ENCODE results near the gene SUPT4H1. TPM values are rescaled to one million over a fixed set of nuclear protein-coding genes. Genes with fewer than 3 reads are reported as not detected.

Gene SUPT4H1
- total and polyA plus RNA-seq, 9 of the 15 experiments (the other 6 are each of a cell fraction or from before 2014, with no cell fraction given) = 62.1 to 320 (median 117) TPM

- TF ChIP-seq DDX20 (tag; IDR thresholded peaks at IDR 0.05; ENCODE audit: low read depth) (no peak), ZBED1 (IDR thresholded peaks at IDR 0.05) (no peak), PYGO2 (tag; IDR thresholded peaks at IDR 0.05) (no peak), TBL1XR1 (IDR thresholded peaks at IDR 0.05; ENCODE audit: low read length in 2 of 2) (peak in 1 of 2 experiments; percentile 58; a peak in 1 of 4 replicates), TAF7 (tag; IDR thresholded peaks at IDR 0.05) (no peak), ZNF311 (CRISPR knock-in tag; IDR thresholded peaks at IDR 0.05) (no peak), TGIF2 (CRISPR knock-in tag; IDR thresholded peaks at IDR 0.05) (no peak), ZNF347 (CRISPR knock-in tag; IDR thresholded peaks at IDR 0.05; ENCODE audit: low read depth) (no peak), TEAD2 (tag; IDR thresholded peaks at IDR 0.05) (no peak), ZNF695 (CRISPR knock-in tag; IDR thresholded peaks at IDR 0.05) (no peak), LARP7 (IDR thresholded peaks at IDR 0.05) (0 out of 2 replicates have a peak, but pooled peaks have one; percentile 15), ETV1 (tag; conservative IDR thresholded peaks at IDR 0.05; ENCODE audit: low read depth) (no peak), SMAD1 (IDR thresholded peaks at IDR 0.05; ENCODE audit: low read depth, low read length, partially characterized antibody) (no peak), HMGN3 (IDR thresholded peaks at IDR 0.05; ENCODE audit: borderline replicate concordance, extremely low read depth, insufficient read length, low read depth, low read length) (peak; percentile 53), FOXM1 (IDR thresholded peaks at IDR 0.05; ENCODE audit: low read depth) (peak; percentile 66), FOXM1 (CRISPR knock-in tag; IDR thresholded peaks at IDR 0.05; ENCODE audit: low read depth) (no peak), HDAC2 (IDR thresholded peaks at IDR 0.05) (peak; percentile 86), ZNF589 (CRISPR knock-in tag; IDR thresholded peaks at IDR 0.05; ENCODE audit: low read depth) (no peak), ZBTB8A (IDR thresholded peaks at IDR 0.05; ENCODE audit: partially characterized antibody) (no peak)
- TF ChIP-seq, protein P1, sequence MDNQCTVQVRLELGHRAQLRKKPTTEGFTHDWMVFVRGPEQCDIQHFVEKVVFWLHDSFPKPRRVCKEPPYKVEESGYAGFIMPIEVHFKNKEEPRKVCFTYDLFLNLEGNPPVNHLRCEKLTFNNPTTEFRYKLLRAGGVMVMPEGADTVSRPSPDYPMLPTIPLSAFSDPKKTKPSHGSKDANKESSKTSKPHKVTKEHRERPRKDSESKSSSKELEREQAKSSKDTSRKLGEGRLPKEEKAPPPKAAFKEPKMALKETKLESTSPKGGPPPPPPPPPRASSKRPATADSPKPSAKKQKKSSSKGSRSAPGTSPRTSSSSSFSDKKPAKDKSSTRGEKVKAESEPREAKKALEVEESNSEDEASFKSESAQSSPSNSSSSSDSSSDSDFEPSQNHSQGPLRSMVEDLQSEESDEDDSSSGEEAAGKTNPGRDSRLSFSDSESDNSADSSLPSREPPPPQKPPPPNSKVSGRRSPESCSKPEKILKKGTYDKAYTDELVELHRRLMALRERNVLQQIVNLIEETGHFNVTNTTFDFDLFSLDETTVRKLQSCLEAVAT (IDR thresholded peaks at IDR 0.05) = peak; percentile 67 to 86; a peak in 2 of 4 replicates
Observed at GRCh38 chr17:58364270-58364942, 12.4 kb upstream of the SUPT4H1 start (continued).
